GM12878 (cell line): ENCODE data around the gene SPAG6. TPM values are rescaled to one million over a fixed set of nuclear protein-coding genes. Genes with fewer than 3 reads are reported as not detected.

ENCODE experiments used
- ATAC-seq: fragments of 200-7000 bp; cut with Tn5 transposase; 3 replicates; pipeline ENCODE4 v1.9.1; 2020; ENCODE audit warnings: mild to moderate bottlenecking, moderate library complexity
- BruUV-seq: library from RNA; stranded (reverse); fragments of 400-500 nt; replicated peaks from 2 replicates; lab custom pipeline; 2021; lab: Mats Ljungman, UMichigan
- CTCF ChIA-PET: fragments of 300-600 bp; sonication (Branson Sonifier 250); formaldehyde crosslinking; extraction: SDS; loops from one replicate; lab custom pipeline; 2021; ENCODE audit warnings: inconsistent platforms; lab: Yijun Ruan, JAX
- POLR2A ChIA-PET: fragments of 350-600 bp; formaldehyde crosslinking; extraction: SDS; loops from one replicate; lab custom pipeline; 2021; ENCODE audit warnings: inconsistent platforms; lab: Charles Lee
- RAD21 ChIA-PET: fragments of 300-600 bp; sonication (Branson Sonifier 250); formaldehyde crosslinking; loops from one replicate; lab custom pipeline; 2023; ENCODE audit warnings: antibody characterized with exemption; ENCODE audit not compliant: unreplicated experiment; lab: Charles Lee
- SMC1A ChIA-PET: fragments of 300-600 bp; sonication (Branson Sonifier 250); formaldehyde crosslinking; loops from one replicate; lab custom pipeline; 2023; ENCODE audit not compliant: unreplicated experiment, uncharacterized antibody; lab: Charles Lee
- DNase-seq: peaks from one replicate; pipeline ENCODE4 v3.0.0-alpha.2; 2011; ENCODE audit warnings: low read depth, low spot score
- FAIRE-seq: peaks from 3 replicates; lab custom pipeline; 2011; peaks lifted over from hg19 to GRCh38; lab: Jason Lieb, UNC
- H2AFZ ChIP-seq: 2 replicates; pipeline ENCODE4 v1.6.0; 2011; ENCODE audit warnings: low read depth, low read length, control low read depth; ENCODE audit not compliant: control insufficient read depth
- H3K27ac ChIP-seq: 2 replicates; pipeline ENCODE4 v1.5.1; 2011; ENCODE audit warnings: control low read depth; ENCODE audit not compliant: control insufficient read depth, insufficient read depth
- H3K27me3 ChIP-seq, 2 experiments: replicated peaks in 1 of 2; 2 replicates each; pipeline versions ENCODE4 v1.6.0 to v1.6.1; 2011; ENCODE audit warnings: low read length in 1 of 2; ENCODE audit not compliant: control insufficient read depth in 2 of 2, insufficient read depth in 2 of 2
- H3K36me3 ChIP-seq, 2 experiments: 2 replicates each; pipeline ENCODE4 v1.5.1; 2011; ENCODE audit warnings: low read length in 1 of 2; ENCODE audit not compliant: control insufficient read depth in 2 of 2, insufficient read depth in 2 of 2
- H3K4me1 ChIP-seq: 2 replicates; pipeline ENCODE4 v1.6.1; 2011; ENCODE audit warnings: mild to moderate bottlenecking, low read length, moderate library complexity, mixed read lengths; ENCODE audit not compliant: control insufficient read depth, insufficient read depth
- H3K4me2 ChIP-seq: 2 replicates; pipeline ENCODE4 v1.6.0; 2011; ENCODE audit warnings: control low read depth; ENCODE audit not compliant: control insufficient read depth, insufficient read depth
- H3K4me3 ChIP-seq: fragments of 200-600 bp; sonication (generic); 2 replicates; pipeline ENCODE4 v1.5.1; 2016
- H3K79me2 ChIP-seq: 2 replicates; pipeline ENCODE4 v1.6.0; 2011; ENCODE audit warnings: low read length; ENCODE audit not compliant: control insufficient read depth, insufficient read depth
- H3K9ac ChIP-seq: 2 replicates; pipeline ENCODE4 v1.8.0; 2011; ENCODE audit warnings: low read length, control low read depth, mixed read lengths; ENCODE audit not compliant: control insufficient read depth, insufficient read depth
- H3K9me3 ChIP-seq: replicated peaks from 3 replicates; pipeline ENCODE4 v1.5.1; 2011; ENCODE audit warnings: mild to moderate bottlenecking, low read length; ENCODE audit not compliant: control insufficient read depth, insufficient read depth
- H4K20me1 ChIP-seq: 2 replicates; pipeline ENCODE4 v1.6.0; 2011; ENCODE audit not compliant: control insufficient read depth, insufficient read depth
- FOXK2 ChIP-seq: fragments of 450-650 bp; IDR thresholded peaks from 2 replicates; pipeline ENCODE4 v1.6.1; 2017; ENCODE audit warnings: mild to moderate bottlenecking, moderate library complexity
- TCF7 ChIP-seq: IDR thresholded peaks from 2 replicates; pipeline ENCODE4 v1.6.1; 2014; ENCODE audit warnings: antibody characterized with exemption, borderline replicate concordance
- WGBS: methylation state at CpG from one replicate; pipeline ENCODE4 v1.1.6; 2016; ENCODE audit warnings: low lambda C conversion rate; ENCODE audit not compliant: insufficient replicate concordance, insufficient coverage; ENCODE audit errors: missing lambda C conversion rate; 5-methylcytosine and 5-hydroxymethylcytosine counted together
- in situ Hi-C: fragments of 300-500 bp; cut with MboI; formaldehyde crosslinking; loops from 9 replicates; pipeline ENCODE4 v1.14.3; 2018; ENCODE audit warnings: mixed read lengths
- intact Hi-C: fragments of 100-400 bp; cut with micrococcal nuclease; formaldehyde crosslinking; loops from one replicate; pipeline ENCODE4 v1.14.2; 2022; ENCODE audit not compliant: unreplicated experiment
- polyA plus RNA-seq, 11 experiments: library from polyadenylated mRNA; depleted of rRNA in 4 of 11; unstranded in 6 of 11; stranded (reverse) in 5 of 11; fragments of >200 nt; fragmentation: Nextera tagmentation in 4 of 11; fragmentation: Illumina TruSeq in 1 of 11; extraction: Ambion mirVana in 4 of 11; extraction: Trizol in 1 of 11; gene quantifications; 1 replicate in 1 of 11; 2 replicates in 10 of 11; pipeline versions ENCODE4 v1.2.1 to v1.2.3, GENCODE V29; 2011 to 2016; ENCODE audit warnings: inconsistent platforms in 2 of 11, missing spikeins in 2 of 11, low read depth in 1 of 11
- total RNA-seq, 4 experiments: library from RNA; depleted of rRNA in 3 of 4; stranded (reverse); fragments of >200 nt in 3 of 4; fragmentation: Illumina TruSeq in 1 of 4; extraction: Trizol in 1 of 4; gene quantifications; 2 replicates each; pipeline versions ENCODE4 v1.2.1 to v1.2.3, GENCODE V29; 2013 to 2021
- TF ChIP-seq, protein P1 (sequence below): IDR thresholded peaks from 2 replicates; pipeline ENCODE4 v1.6.1; 2012; ENCODE audit warnings: mild to moderate bottlenecking, low read depth, low read length

SPAG6 gene
- total and polyA plus RNA-seq, 10 of the 15 experiments (the other 5 are each of a cell fraction or from before 2014, with no cell fraction given), result 0.13 to 0.99 (median 0.40) TPM; not detected in 1

DNA sequence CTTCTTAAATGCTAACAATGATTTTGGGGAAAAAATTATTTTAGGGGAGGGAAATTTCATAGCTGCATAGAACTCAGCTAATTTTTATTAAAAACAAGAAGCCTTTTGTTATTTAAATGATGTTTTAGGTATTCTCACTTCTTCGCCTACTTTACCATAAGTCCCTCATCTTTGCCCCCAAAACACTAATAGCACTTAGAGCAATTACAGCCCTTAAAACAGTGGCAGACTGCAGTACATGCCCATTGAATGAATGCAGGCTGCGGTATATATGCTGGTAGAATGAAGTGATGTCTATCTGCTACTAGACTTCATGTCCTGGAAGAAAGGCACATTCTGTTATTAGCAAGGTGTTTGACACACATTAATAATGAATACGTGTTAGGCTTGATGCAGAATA is 2.9 kb upstream of the SPAG6 start:
- WGBS, result 67% methylated on average over 3 of the region's 3 CpGs
- BruUV-seq, result no TSS peak
- no peak for TF ChIP-seq FOXK2
- TF ChIP-seq, protein P1, sequence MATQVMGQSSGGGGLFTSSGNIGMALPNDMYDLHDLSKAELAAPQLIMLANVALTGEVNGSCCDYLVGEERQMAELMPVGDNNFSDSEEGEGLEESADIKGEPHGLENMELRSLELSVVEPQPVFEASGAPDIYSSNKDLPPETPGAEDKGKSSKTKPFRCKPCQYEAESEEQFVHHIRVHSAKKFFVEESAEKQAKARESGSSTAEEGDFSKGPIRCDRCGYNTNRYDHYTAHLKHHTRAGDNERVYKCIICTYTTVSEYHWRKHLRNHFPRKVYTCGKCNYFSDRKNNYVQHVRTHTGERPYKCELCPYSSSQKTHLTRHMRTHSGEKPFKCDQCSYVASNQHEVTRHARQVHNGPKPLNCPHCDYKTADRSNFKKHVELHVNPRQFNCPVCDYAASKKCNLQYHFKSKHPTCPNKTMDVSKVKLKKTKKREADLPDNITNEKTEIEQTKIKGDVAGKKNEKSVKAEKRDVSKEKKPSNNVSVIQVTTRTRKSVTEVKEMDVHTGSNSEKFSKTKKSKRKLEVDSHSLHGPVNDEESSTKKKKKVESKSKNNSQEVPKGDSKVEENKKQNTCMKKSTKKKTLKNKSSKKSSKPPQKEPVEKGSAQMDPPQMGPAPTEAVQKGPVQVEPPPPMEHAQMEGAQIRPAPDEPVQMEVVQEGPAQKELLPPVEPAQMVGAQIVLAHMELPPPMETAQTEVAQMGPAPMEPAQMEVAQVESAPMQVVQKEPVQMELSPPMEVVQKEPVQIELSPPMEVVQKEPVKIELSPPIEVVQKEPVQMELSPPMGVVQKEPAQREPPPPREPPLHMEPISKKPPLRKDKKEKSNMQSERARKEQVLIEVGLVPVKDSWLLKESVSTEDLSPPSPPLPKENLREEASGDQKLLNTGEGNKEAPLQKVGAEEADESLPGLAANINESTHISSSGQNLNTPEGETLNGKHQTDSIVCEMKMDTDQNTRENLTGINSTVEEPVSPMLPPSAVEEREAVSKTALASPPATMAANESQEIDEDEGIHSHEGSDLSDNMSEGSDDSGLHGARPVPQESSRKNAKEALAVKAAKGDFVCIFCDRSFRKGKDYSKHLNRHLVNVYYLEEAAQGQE, result no peak
- no peak for TF ChIP-seq TCF7

More for the DNA sequence above, 2.9 kb upstream of the SPAG6 start:
- ChIA-PET RAD21 (interaction anchor here (0.6 to 3.7 kb wide), 4 partner anchors 18 to 262 kb away, joined by 3 to 16 read pairs (median 4); partner anchors contain the start of gene COMMD3), POLR2A (no interaction called here), SMC1A (interaction anchor here (2.0 kb wide), 2 partner anchors 27 to 38 kb away, joined by 5 to 9 read pairs; partner anchors contain the start of gene COMMD3), CTCF (interaction anchor here (1.0 kb wide), 1 partner anchor 67 kb away, joined by 3 read pairs; no protein-coding TSS in a partner anchor)
- H3K4me1 ChIP-seq, result peaks cover 16% of the 10 kb centered on the region
- ATAC-seq (no peak), FAIRE-seq (no peak), DNase-seq (no peak)
- no peak overlapping the region for H2AFZ ChIP-seq
- H3K36me3 ChIP-seq, result no peaks in the 10 kb centered on the region
- intact Hi-C loops (loop anchor here (5.0 kb wide), 1 partner anchor 380 kb away; no protein-coding TSS in a partner anchor), in situ Hi-C loops (no loop called here)
- no peaks in the 10 kb centered on the region for H3K79me2 ChIP-seq
- no peak overlapping the region for H3K4me2 ChIP-seq
- H3K27ac ChIP-seq, result no peak overlapping the region
- H3K9ac ChIP-seq, result no peak overlapping the region
- no peaks in the 10 kb centered on the region for H4K20me1 ChIP-seq
- H3K9me3 ChIP-seq, result peaks cover 4% of the 10 kb centered on the region; the same call in 1 of the 3 replicates
- peaks cover 5 to 28% of the 10 kb centered on the region in 2 experiments for H3K27me3 ChIP-seq
- no peak overlapping the region for H3K4me3 ChIP-seq
